GM20000 (cell line): ENCODE data around the gene TERB1.

ENCODE experiments used
- DNase-seq: peaks from one replicate; pipeline ENCODE4 v3.0.0; 2012; ENCODE audit warnings: low spot score
- CTCF ChIP-seq: IDR thresholded peaks from 2 replicates; pipeline ENCODE4 v1.5.1; 2012; ENCODE audit warnings: mild to moderate bottlenecking, control low read depth; ENCODE audit errors: extremely low read depth, missing control alignments

The TERB1 gene

GRCh38 chr16:66801320-66802105 is at the start of gene TERB1:
TERB1 (minus strand) TSS chr16:66801584; CDS start chr16:66796798, 4,786 bp downstream.
- DNase-seq, result no peak
- no peak for TF ChIP-seq CTCF

- DNase-seq, result no peak
Observed at GRCh38 chr16:66850115-66850815, 48.9 kb upstream of the TERB1 start.

GRCh38 chr16:66849549-66849948 is 48.2 kb upstream of the TERB1 start:
- TF ChIP-seq CTCF, result no peak

More at GRCh38 chr16:66850115-66850815, 48.9 kb upstream of the TERB1 start:
- TF ChIP-seq CTCF, result no peak

GRCh38 chr16:66849021-66849420 is 47.6 kb upstream of the TERB1 start:
- no peak for DNase-seq
- no peak for TF ChIP-seq CTCF

More at GRCh38 chr16:66849549-66849948, 48.2 kb upstream of the TERB1 start:
- no peak for DNase-seq

- TF ChIP-seq CTCF, result no peak
- DNase-seq, result no peak
Observed at GRCh38 chr16:66848172-66848571, 46.8 kb upstream of the TERB1 start.

GRCh38 chr16:66847533-66848067 is 46.2 kb upstream of the TERB1 start:
- no peak for DNase-seq
- no peak for TF ChIP-seq CTCF

- DNase-seq, result no peak
- no peak for TF ChIP-seq CTCF
Observed at GRCh38 chr16:66846831-66847230, 45.4 kb upstream of the TERB1 start.
